MCF 10A (cell line): ENCODE results near the gene MAEA. TPM values are rescaled to one million over a fixed set of nuclear protein-coding genes. Genes with fewer than 3 reads are reported as not detected.

Experiments
- BruUV-seq: library from RNA; stranded (reverse); fragments of 400-500 nt; replicated peaks from 2 replicates; lab custom pipeline; 2021; lab: Mats Ljungman, UMichigan
- CTCF ChIA-PET: fragments of 300-600 bp; sonication (Branson Sonifier 250); formaldehyde crosslinking; extraction: SDS; loops from one replicate; lab custom pipeline; 2021; ENCODE audit warnings: antibody characterized with exemption, inconsistent platforms; lab: Yijun Ruan, JAX
- POLR2A ChIA-PET: fragments of 300-600, 350-650 bp; sonication (Branson Sonifier 250); formaldehyde crosslinking; extraction: SDS; loops from one replicate; lab custom pipeline; 2020; ENCODE audit warnings: antibody characterized with exemption, inconsistent platforms; lab: Yijun Ruan, JAX
- DNase-seq: peaks from one replicate; pipeline ENCODE4 v3.0.0-alpha.2; 2018; ENCODE audit not compliant: unreplicated experiment
- H3K27ac Mint-ChIP-seq: one replicate; pipeline ENCODE4 v1.8.0; 2022; ENCODE audit warnings: mild to moderate bottlenecking, low read depth, mixed read lengths; ENCODE audit not compliant: unreplicated experiment
- H3K27me3 Mint-ChIP-seq: one replicate; pipeline ENCODE4 v1.8.0; 2022; ENCODE audit warnings: mixed read lengths; ENCODE audit not compliant: insufficient read depth, unreplicated experiment
- H3K36me3 Mint-ChIP-seq: one replicate; pipeline ENCODE4 v1.8.0; 2022; ENCODE audit warnings: mild to moderate bottlenecking, moderate library complexity, mixed read lengths; ENCODE audit not compliant: insufficient read depth, unreplicated experiment
- H3K4me1 Mint-ChIP-seq: one replicate; pipeline ENCODE4 v1.8.0; 2022; ENCODE audit warnings: mixed read lengths; ENCODE audit not compliant: insufficient read depth, unreplicated experiment
- H3K4me3 Mint-ChIP-seq: one replicate; pipeline ENCODE4 v1.8.0; 2022; ENCODE audit warnings: mild to moderate bottlenecking, moderate library complexity, mixed read lengths; ENCODE audit not compliant: unreplicated experiment
- H3K9me3 Mint-ChIP-seq: one replicate; pipeline ENCODE4 v1.8.0; 2022; ENCODE audit warnings: mixed read lengths; ENCODE audit not compliant: unreplicated experiment
- CTCF ChIP-seq: fragments of 200-600 bp; IDR thresholded peaks from one replicate; pipeline ENCODE4 v1.8.0; 2022; ENCODE audit warnings: antibody characterized with exemption, mild to moderate bottlenecking; ENCODE audit not compliant: unreplicated experiment
- intact Hi-C: fragments of 100-400 bp; cut with micrococcal nuclease; formaldehyde crosslinking; loops from 2 replicates; pipeline ENCODE4 v1.14.1; 2022
- total RNA-seq: library from RNA; stranded (reverse); gene quantifications from 2 replicates; pipeline ENCODE4 v1.2.3, GENCODE V29; 2022

MAEA gene
- total RNA-seq, 1 experiment from 2014 or later = 89.6 TPM

GRCh38 chr4:1307951-1308735 is 18.5 kb downstream of the MAEA start:
- H3K4me1 Mint-ChIP-seq = peaks cover 21% of the 10 kb centered on the region
- H3K4me3 Mint-ChIP-seq = no peak overlapping the region
- ChIA-PET CTCF (interaction anchor here (1.1 kb wide), 1 partner anchor 48 kb away, joined by 3 read pairs; no protein-coding TSS in a partner anchor), POLR2A (interaction anchor here (2.7 kb wide), 1 partner anchor 8 kb away, joined by 13 read pairs; no protein-coding TSS in a partner anchor)
- H3K27ac Mint-ChIP-seq = no peak overlapping the region
- no peak for DNase-seq
- H3K9me3 Mint-ChIP-seq = no peaks in the 10 kb centered on the region
- TF ChIP-seq CTCF = no peak
- peaks cover 49% of the 10 kb centered on the region for H3K36me3 Mint-ChIP-seq
- H3K27me3 Mint-ChIP-seq = no peaks in the 10 kb centered on the region
- intact Hi-C loops = no loop called here
- BruUV-seq = no TSS peak

GRCh38 chr4:1309261-1310010 is 19.7 kb downstream of the MAEA start:
- Mint-ChIP-seq H3K4me3 (peak overlapping the region; percentile 70), H3K27me3 (no peaks in the 10 kb centered on the region)

GRCh38 chr4:1310031-1310795 is 20.5 kb downstream of the MAEA start:
- TF ChIP-seq CTCF = no peak
- Mint-ChIP-seq H3K9me3 (no peaks in the 10 kb centered on the region), H3K27ac (peak overlapping the region; percentile 73), H3K27me3 (no peaks in the 10 kb centered on the region), H3K36me3 (peaks cover 68% of the 10 kb centered on the region), H3K4me1 (peaks cover 14% of the 10 kb centered on the region), H3K4me3 (peak overlapping the region; percentile 70)
- CTCF ChIA-PET = no interaction called here
- DNase-seq = no peak
- POLR2A ChIA-PET = interaction anchor here (1.4 to 2.7 kb wide), 2 partner anchors 10 to 19 kb away, joined by 6 to 13 read pairs; no protein-coding TSS in a partner anchor
- no TSS peak for BruUV-seq
- intact Hi-C loops = no loop called here

More at GRCh38 chr4:1309261-1310010, 19.7 kb downstream of the MAEA start:
- intact Hi-C loops = no loop called here
- CTCF ChIA-PET = interaction anchor here (1.1 kb wide), 1 partner anchor 47 kb away, joined by 3 read pairs; no protein-coding TSS in a partner anchor
- no TSS peak for BruUV-seq
- Mint-ChIP-seq H3K4me1 (peaks cover 21% of the 10 kb centered on the region), H3K27ac (peak overlapping the region; percentile 73), H3K9me3 (no peaks in the 10 kb centered on the region), H3K36me3 (peaks cover 62% of the 10 kb centered on the region)
- no peak for TF ChIP-seq CTCF
- POLR2A ChIA-PET = interaction anchor here (0.6 to 2.7 kb wide), 3 partner anchors 9 to 25 kb away, joined by 3 to 13 read pairs (median 6); no protein-coding TSS in a partner anchor
- peak; percentile 54 for DNase-seq
